Activated CD4-positive, alpha-beta T cell treated with anti-CD3 and anti-CD28 coated beads, Interleukin-2, amount 50 U/mL, for 24 hours (primary cell): Measurements from ENCODE around the gene C12orf56.

Experiments
- DNase-seq, 2 donors: peaks; one replicate each; pipeline ENCODE4 v3.0.0-alpha.2; 2020; ENCODE audit warnings: low read depth in 1 of 2, low spot score in 1 of 2

The C12orf56 gene, protein sequence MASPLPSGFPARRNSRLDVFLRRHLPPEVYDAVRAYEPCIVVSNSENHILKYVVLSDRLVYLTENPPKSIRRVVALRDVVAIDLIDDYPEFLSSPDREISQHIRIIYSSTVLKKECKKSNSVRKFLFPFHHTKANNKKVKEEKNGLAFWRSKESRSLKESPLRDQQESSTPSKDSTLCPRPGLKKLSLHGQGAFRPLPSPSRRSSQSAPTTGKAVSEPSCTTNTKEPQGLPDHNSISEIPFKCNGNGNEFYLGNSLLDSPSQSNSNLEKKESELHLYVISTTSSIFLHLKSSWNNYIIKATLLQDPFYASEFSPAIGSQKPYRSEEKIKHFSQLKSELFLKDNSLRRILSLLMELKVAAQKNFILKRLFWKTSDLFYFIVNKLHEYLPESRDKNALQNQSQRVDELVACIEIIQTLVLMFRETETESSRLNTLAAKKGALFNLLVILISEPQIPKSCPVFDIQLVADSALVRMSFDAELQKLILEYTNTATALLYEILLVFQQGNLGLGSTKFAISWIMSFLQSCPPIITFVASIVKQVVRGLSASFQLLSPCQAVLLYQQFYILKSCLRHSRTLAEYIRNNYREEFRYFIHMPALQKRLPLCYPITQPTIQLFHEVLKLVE

DNA sequence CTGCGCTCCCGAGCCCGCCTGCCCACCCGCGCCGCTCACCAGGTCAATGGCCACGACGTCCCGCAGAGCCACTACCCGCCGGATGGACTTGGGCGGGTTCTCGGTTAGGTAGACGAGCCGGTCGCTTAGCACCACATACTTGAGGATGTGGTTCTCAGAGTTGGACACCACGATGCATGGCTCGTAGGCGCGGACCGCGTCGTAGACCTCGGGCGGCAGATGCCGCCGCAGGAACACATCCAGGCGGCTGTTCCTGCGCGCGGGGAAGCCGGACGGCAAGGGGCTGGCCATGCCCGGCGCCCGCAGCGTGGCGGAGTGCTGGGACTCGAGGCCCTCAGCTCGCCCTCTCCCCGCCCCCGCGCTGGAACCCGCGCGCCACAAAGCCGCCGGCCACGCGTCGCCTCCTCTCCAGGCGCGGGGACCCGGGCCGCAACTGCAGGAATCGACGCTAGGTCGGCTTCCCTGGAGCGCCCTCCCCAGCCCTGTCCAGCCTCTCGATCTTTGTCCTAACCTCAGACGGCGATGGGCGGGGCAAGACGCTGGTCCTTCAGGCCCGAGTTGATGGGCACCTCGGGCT is at the start of gene C12orf56:
Gene C12orf56, minus strand, starts transcription at position 484 of the 577 bp plus-strand sequence. Its CDS starts 193 bp downstream, at position 291.
- DNase-seq, result no peak

DNA sequence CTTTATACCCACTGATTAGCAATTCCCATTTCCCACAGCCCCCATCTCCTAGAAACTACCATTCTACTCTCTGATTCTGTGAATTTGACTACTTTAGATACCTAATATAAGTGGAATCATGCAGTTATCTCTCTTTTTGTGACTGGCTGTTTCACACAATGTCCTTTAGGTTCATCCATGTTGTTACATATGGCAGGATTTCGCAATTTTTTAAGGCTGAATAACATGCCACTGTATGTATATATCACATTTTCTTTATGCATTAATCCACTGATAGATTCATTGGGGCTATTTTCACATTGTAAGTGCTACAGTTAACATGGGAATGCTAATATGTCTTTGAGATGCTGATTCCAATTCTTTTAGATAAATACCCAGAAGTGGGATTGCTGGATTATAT is 49.5 kb upstream of the C12orf56 start:
- no peak for DNase-seq

DNA sequence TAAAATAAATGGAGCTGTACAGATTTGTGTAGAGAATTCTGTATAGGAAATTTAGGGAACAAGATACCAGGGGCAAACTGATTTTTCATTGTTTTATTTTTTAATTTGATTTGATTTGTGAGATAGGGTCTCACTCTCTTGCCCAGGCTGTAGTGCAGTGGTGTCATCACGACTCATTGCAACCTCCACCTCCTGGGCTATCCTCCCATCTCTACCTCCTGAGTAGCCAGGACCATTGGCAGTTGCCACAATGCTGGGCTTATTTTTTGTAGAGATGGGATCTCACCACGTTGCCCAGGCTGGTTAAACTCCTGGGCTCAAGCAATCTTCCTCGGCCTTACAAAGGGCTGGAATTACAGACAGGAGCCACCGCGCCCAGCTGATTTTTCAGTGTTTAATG is 43.4 kb upstream of the C12orf56 start:
- no peak for DNase-seq

DNA sequence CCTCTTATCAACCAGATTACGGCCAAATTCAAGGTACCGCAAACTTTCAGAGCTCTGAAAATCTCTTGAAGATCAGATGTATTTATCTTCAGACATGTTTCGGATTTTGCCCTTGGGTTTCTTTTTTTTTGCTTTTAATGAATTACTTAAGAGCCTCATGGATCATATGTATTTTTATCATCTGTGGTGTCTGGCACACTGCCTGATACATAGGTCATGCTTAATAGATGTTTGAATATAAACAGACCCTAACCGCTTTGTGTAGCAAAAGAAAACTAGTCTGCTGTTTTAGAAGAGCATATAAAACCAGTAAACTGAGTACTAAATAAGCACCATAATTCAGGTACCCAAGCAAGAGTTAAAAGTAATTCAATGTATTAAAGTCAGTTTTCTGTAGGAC is 41.2 kb upstream of the C12orf56 start:
- no peak for DNase-seq

DNA sequence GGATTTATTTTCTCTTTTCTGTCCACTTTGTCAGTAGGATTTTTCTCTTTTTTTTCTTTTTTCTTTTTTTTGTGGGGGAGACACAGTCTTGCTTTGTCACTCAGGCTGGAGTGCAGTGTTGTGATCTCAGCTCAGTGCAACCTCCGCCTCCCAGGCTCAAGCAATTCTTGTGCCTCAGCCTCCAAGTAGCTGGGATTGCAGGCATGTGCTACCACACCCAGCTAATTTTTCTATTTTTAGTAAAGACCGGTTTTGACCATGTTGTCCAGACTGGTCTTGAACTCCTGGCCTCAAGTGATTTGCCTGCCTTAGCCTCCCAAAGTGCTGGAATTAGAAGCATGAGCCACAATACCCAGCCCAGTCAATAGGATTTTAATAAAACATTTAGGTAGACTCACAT is 40.3 kb upstream of the C12orf56 start:
- no peak for DNase-seq

DNA sequence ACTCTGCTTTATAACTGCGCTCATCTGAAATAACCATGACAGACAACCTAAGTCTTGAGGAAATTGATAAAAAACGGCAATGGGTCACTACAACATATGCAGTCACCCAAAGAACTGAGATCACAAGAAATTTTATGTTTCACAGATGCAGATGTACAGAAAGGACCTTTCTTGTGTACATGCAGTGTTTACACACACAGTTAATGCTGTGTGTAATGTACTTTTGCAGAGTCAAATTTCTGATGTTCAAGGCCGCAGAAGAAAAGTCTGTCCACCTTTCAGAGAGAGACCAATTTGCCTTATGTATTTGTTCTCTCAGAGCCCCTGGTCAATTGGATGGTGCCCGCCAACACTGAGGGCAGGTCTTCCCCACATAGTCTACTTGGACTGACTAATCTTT is 38.4 kb upstream of the C12orf56 start:
- DNase-seq, result no peak

DNA sequence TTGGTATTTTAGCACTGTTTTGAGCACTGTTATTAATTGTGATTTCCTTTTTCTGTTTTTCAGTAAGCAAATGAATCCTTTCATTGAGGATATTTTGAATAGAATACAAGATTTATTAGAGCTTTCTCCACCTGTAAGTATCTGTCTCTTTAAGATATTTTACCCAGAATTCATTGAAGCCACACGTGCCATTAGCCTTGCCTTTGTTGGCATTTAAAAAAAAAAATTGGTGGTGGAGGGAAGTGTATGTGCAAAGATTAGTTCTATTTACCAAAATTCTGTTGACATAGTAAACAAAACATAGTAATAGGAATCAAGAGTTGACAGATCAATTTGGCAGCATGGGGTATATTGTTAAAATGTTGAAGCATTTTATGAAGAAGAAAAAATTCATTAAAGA is 37.4 kb upstream of the C12orf56 start:
- no peak for DNase-seq

DNA sequence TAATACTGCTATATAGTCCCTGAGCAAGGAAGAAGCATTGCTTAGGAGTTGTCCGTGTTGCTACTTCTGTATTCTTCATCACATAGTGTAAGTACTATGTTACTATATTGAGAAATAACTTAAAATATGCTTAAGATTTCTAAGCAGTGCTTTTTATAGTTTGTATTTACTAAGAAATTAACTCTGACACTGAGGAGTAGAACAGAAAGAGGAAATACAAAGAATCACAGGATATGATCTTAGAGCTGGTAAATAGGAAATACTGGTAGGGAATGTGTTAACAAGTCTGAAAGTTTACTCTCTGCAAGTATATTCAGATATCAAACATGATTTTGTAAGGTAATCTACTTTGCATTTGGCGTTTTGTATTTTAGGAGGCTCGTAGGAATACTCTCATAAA is 29.1 kb upstream of the C12orf56 start:
- no peak for DNase-seq

DNA sequence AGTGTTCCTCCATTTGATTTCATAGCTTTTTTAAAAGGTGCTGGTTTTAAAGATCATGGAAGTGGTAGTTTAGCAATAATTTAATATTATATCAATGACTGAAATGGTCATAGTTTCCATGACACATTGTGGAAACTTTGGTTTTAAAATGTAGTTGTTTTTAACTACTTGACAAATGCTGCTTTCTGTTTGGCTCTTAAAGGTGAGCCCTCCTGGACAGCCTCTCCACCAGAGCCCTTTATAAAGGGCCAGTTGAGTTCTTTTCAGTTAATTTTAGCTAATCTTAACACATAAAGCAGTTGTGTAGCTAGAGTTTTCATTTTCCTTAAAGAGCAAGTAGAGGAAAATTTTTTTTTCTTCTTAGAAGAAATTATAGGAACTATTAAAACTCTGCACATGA is 27.7 kb upstream of the C12orf56 start:
- no peak for DNase-seq

DNA sequence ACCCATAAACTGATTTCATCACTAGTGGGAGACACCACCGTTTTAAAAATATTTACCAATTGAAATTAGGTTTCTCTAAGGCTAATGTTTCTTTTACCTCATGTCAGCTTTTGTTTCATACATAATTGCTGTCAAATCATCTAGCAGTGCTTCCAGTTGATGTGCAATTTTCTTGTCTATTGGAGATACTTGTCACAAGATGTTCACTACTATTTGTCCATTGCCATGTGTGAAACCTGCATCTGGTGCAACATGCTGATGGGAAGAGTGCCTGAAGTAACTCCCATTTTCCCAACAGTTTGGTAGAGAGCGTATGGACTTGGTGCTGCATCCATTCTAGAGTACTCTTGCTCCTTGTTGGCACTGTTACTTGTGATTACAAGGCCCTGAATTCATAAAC is 23.3 kb upstream of the C12orf56 start:
- no peak for DNase-seq

DNA sequence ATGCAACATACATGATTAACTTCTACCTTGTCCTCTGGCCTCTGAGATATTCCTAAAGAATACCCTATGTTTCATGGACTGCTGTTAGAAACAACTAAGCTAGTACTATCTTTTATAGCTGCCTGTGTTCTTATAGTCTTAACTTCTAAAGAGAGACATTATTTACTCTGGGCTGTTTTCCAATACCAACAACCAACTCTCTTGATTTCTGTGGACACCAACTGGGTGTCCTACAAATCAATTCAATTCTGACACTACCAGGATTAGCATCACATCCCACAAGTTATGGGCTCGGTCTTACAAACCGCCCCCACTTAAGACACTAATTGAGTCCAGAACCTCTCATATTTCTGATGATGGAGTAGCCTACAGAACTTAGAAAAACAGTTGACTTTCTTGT is 21.9 kb upstream of the C12orf56 start:
- DNase-seq, result no peak

DNA sequence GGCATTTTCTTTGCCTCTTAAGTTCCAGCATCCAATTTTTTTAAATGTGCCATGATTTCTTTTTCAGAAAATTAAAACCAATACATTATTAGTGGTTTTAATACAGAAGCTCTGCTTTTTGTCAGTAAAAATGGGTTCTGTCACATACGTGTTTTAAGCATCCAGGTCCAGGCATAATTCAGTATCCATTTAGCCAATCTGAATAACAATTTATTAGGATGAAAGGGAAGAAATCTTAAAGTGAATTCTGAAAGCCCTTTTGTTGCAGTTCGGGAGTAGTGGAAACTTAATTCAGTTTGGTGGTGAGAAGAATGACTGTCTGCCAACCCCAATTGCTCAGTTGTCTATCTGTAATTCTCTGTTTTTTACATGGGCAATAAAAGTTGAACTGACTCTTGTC is 20.9 kb upstream of the C12orf56 start:
- DNase-seq, result no peak

DNA sequence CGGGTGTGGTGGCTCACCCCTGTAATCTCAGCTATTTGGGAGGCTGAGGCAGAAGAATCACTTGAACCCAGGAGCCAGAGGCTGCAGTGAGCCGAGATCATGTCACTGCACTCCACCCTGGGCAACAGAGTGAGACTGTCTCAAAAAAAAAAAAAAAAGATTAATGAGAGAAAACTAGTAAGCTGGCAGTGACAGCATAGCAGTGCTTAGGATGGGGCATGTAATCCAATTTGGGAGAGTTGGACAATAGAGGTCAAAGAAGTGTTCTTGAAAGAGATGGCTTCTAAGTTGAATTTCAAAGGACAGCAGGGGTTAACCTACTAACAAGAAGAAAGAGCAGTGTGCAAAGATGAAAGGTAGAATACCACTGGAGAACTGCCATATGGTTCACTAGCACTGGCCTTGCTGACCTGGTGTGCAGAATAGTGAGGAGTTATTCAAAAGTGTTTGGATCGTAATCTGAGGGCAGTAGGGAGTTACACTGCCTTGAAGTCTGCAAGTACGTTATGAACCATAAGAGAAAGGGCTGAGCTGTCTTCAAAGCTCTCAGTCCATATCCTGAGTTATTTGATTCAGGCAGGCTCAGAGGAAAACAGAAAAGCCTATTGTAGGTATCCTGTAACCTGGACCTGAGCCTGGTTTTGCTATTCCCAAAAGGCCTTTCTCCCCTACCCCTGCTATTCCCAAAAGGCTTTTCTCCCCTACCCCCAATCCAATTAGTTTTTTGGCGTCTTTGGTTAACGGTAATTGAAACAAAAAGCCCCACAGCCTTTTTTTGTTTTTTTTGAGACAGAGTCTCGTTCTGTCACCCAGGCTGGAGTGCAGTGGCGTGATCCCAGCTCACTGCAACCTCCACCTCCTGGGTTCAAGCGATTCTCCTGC is 17.0 kb upstream of the C12orf56 start:
- DNase-seq, result no peak

DNA sequence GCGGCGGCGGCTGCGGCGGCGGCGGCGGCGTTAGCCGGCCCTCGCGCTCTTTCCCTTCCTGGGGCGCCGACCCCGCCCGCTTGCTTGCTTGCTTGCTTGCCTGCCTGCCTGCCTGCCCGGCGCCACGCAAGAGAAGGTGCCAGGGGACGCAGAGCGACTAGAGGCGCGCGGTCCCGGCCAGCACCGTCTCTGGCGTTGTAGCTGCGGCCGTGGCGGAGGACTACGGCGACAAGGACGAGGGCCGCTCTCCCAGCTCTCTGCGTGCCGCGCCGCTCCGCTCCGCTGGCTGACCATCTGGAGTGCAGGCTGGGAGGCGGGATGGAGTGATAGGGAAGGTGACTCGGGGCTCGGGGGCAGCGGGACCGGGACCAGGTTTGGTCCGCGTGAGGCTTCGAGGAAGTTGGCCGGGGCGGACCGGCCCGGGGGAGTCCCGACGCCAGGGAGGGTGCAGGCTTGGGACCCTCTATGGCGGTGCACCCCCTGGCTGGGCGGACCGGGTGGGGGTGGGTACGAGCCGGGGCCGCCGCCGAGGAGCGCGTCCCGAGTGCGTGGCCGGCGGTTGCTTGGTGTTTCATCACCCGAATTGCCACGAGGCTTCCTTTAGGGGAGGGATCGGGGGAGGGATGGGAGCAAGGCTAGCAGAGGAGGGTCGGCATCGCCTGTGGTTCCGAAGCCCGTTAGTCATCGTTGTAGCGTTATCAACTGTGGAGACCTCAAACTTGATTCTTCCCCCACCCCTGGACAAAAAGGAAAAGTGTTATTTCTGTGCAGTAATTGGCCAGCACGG is 14.1 kb upstream of the C12orf56 start:
- peak; percentile 56 to 63 for DNase-seq

DNA sequence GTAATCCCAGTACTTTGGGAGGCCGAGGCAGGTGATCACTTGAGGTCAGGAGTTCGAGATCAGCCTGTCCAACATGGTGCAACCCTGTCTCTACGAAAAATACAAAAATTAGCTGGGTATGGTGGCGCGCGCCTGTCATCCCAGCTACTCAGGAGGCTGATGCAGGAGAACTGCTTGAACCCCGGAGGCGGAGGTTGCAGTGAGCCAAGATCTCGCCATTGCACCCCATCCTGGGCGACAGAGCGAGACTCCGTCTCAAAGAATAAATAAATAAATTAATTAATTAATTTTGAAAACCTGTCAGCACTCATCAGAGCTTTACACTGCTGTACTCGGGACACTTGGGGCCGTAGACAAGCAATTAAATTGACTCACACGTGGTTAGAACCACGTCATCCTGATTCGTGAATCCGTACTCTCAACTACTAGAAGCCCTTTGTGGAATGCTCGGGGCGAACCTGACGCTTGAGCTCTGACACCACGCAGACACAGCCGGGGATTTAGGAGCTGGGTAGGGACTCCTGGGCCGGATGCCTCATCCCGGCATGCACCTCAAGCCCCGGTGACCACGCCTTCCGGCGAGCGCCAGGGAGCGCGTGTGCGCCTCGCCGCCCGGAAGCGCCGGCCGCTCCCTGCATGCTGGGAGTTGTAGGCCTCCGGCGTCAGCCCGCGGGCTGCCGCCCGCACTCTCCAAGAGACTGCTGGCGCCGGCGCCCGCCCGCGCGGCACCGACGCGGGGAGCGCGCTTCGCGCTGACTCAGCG is 13.3 kb upstream of the C12orf56 start, which contains the start of gene XPOT:
Gene XPOT, plus strand, starts transcription at position 686 of the 763 bp plus-strand sequence. CDS start 5,644 bp downstream, outside the sequence.
- DNase-seq, result peak; percentile 77 to 87

DNA sequence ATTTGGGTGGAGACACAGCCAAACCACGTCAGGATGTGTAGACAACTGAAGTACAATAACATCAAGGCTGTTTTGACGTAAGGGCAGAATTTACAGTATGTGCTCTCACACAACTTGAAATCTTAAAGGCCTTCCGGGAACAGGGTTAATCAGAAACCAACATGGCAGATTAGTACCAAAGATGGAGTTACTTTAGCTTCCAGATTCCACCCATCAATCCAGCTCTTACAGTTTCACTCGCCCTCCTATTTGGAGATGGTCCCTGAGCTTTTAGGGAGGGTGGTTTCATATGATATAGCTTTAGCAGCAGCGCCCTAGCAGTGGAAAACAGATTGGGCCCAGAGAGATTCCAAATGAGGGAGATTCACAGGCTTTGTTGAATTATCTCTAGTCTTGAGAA is 11.6 kb upstream of the C12orf56 start:
- no peak for DNase-seq

DNA sequence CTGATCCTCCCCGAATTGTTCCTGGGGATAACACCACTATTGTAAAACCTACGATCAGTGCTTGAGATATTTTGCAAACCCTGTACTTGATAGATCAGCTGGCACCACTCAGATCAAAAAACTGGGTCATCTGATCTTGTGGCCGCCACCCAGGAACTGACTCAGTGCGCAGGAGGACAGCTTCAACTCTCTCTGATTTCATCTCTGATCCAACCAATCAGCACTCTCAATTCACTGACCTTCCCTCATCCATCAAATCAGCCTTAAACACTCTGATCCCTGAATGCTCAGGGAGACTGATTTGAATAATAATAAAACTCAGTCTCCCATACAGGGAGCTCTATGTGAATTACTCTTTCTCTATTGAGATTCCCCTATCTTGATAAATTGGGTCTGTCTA is 9.5 kb upstream of the C12orf56 start:
- DNase-seq, result no peak

DNA sequence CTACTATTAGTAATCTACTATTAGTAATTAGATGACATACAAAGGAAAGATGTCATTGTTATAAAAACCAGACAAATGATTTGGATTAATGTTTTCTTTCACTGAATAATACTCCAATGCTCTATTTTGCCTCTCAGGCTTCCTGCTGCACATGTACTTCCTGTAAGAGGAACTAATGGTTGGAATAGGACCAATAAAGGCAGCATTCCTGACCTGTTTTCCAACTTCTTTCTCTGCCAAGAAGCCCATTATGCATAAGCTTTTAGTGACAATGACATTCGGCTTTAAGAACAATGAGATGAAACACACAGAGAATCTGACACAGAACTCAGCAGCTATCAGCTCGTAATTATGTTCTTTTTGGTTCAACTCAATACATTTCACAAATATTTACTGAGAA is 5.2 kb upstream of the C12orf56 start:
- DNase-seq, result no peak

DNA sequence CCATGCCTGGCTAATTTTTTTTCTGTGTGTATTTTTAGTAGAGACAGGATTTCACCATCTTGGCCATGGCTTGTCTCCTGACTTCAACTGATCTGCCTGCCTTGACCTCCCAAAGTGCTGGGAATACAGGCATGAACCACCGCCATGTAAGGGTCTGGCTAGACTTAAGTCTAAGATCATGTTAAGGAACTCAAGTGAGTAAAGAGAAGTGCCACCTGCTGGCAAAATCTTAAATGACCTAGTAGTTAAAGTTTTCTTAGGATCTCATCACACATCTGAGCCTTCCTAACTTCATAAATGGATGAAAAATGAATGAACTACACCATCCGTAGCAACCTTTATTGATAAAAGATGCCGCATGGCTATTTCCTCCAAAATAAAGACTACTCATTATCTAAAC is 1.7 kb upstream of the C12orf56 start:
- DNase-seq, result no peak

DNA sequence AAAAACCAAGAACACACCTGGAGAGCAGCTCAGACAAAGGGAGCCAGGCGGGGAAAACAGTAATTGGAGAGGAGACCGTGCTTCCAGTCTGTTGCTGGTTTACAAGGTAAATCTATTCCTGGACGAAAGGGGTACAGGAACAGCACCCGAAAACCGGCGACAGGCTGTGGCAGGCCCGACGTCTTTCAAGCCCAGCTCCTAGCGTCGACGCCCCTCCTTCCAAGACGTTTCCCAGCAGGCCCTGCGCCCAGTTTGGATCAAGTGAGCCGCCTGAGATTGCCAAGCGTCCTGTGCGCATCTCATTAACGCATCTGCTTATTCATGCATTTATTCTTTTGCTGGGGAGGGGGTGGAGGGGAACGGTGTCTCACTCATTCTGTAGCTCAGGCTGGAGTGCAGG is 1.4 kb downstream of the C12orf56 start:
- DNase-seq, result no peak
